ENCODE measurements around the gene CSK.

Gene CSK

DNA sequence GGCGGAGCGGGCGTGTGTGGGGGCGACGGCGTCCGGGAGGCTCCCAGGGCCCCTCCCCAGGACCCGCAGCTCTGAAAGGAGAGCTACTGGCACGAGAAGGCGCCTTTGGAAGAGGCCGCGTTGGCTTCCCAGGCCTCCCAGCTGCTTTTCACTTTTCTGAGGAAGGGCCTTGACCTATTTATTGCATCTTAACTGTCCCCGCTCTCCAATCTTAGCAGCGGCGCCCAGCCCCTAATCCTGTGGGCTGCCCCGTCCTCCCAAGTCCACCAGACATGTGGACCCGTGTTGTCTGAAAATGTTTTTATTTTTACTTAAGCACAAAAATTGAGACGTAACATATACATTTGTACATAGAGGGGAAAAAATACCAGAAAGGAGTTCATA lies 61.6 kb downstream of the CSK start:
- H3K4me3 ChIP-seq (ENCODE audit: low read depth, low read length): peak overlapping the region; percentile 51
- TF ChIP-seq, protein P1, sequence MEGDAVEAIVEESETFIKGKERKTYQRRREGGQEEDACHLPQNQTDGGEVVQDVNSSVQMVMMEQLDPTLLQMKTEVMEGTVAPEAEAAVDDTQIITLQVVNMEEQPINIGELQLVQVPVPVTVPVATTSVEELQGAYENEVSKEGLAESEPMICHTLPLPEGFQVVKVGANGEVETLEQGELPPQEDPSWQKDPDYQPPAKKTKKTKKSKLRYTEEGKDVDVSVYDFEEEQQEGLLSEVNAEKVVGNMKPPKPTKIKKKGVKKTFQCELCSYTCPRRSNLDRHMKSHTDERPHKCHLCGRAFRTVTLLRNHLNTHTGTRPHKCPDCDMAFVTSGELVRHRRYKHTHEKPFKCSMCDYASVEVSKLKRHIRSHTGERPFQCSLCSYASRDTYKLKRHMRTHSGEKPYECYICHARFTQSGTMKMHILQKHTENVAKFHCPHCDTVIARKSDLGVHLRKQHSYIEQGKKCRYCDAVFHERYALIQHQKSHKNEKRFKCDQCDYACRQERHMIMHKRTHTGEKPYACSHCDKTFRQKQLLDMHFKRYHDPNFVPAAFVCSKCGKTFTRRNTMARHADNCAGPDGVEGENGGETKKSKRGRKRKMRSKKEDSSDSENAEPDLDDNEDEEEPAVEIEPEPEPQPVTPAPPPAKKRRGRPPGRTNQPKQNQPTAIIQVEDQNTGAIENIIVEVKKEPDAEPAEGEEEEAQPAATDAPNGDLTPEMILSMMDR (IDR thresholded peaks at IDR 0.05; ENCODE audit: borderline replicate concordance, insufficient read depth, low read depth, low read length): no peak

DNA sequence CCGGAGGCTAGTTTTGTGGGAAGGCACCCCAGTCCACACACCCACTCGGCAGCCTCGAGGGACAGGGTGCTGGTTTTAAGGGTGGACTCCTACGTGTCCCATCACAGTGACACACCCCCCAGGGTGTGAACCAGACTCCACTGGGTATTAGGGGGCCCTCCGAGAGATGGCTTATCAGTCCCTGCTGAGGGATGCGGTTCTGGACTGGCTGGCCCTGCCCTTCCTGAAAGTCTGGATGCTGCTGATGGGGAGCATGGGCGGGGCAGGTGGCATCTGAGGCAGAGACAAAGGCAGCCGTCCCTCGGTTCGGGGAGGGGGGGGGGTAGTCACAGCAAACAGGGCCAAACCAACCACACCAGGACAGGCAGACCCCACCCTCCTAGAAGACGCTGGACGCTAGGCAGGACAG lies 62.0 kb downstream of the CSK start:
- TF ChIP-seq, protein P1 (IDR thresholded peaks at IDR 0.05; ENCODE audit: borderline replicate concordance, insufficient read depth, low read depth, low read length): no peak
- H3K4me3 ChIP-seq (ENCODE audit: low read depth, low read length): peak overlapping the region; percentile 15

DNA sequence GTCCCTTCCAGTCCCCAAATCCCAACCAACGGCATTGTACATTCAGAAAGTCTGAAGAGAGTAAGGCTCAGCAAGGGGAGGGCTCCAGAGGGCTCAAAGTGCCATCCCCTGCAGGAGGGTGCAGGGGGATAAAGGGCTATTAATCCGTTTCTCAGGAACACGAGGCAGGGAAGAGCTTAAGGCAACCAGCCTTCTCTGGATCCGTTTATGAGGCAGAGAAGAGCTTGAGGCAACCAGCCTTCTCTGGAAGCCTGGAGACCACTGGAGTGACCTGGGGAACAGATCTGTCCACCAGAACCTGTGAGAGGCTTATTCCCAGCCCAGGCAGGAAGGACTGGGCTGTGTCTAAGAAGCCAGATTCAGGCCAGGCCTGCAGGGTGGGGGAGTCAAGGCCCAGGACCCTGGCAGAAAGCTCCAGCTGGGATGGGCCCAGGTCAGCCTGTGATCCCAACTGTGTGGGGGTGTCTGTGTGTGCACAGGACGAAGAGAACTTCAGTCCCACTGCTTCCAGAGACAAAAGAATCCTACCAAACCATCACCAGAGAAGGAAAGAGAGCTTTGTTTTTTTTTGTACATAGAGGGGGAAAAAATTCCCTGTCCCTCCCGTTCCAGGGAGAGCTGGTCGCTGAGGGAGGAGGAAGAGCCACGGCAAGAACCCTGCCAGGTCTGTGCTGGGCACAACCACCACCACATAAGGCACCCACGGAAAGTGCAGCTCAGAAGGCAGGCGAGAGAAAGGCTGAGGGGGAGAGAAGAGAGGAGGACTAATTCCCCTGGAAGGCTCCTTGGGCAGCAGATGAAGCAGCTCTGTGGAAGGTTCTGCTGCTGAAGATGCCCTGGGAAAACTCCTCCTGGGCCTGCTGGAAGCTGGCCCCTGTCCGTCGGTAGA lies 62.7 kb downstream of the CSK start:
- no peak overlapping the region for H3K4me3 ChIP-seq (ENCODE audit: low read depth, low read length)
- TF ChIP-seq, protein P1 (IDR thresholded peaks at IDR 0.05; ENCODE audit: borderline replicate concordance, insufficient read depth, low read depth, low read length): no peak

DNA sequence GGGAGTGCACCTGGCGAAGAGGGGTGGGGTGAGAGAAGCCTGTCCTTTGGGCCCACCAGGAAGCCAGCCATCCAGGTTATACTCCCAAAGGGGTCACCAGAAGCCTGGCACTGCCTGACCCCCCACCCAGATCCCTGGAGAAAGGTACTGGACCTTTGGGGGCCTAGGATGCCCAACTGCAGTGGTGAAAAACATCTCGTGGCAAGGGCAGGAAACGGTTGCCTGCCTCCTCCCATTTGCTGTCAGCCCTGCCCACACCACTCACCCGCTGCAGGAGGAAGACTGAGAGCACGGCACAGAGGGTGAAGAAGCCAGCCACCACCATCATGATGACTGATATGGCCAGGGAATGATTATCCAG lies 63.3 kb downstream of the CSK start:
- TF ChIP-seq, protein P1 (IDR thresholded peaks at IDR 0.05; ENCODE audit: borderline replicate concordance, insufficient read depth, low read depth, low read length): no peak
- no peak overlapping the region for H3K4me3 ChIP-seq (ENCODE audit: low read depth, low read length)

DNA sequence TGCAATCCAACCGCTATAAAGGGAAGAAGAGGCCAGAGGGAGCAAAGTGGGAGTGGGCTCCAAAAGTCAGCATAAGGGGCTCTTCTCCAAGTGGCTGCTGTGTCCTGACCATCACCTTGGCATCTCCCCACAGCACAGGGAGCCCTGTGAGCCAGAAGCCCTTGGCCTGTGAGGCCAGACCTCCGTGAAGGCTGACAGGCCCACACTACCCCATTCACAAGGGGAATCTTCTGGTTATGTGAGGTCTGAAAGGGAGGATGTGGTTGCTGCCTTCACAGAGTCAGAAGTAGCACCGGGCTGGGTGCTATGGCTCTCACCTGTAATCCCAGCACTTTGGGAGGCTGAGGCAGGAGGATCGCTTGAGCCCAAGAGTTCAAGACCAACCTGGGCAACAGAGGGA lies 63.7 kb downstream of the CSK start:
- TF ChIP-seq, protein P1 (IDR thresholded peaks at IDR 0.05; ENCODE audit: borderline replicate concordance, insufficient read depth, low read depth, low read length): no peak
- no peak overlapping the region for H3K4me3 ChIP-seq (ENCODE audit: low read depth, low read length)

DNA sequence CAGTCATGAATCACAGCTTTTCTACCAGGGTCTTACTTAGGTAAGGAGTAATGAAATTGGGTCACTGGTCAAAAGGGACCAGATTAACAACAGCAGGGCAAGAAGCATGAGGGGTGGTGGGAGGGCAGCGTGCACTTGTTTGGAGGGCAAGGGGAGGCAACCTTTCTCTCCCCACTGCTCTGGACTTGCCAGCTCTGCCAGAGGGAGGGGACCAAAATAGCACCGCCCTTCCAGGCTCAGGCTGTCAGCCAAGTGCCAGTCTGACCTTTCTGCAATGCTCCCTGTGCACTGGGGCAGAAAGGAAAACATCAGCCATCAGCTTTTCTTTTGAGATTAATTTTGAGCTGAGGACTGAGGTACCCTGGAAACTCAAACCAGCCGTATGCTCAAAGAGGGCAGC lies 65.6 kb downstream of the CSK start:
- TF ChIP-seq, protein P1 (IDR thresholded peaks at IDR 0.05; ENCODE audit: borderline replicate concordance, insufficient read depth, low read depth, low read length): no peak
- no peak overlapping the region for H3K4me3 ChIP-seq (ENCODE audit: low read depth, low read length)

DNA sequence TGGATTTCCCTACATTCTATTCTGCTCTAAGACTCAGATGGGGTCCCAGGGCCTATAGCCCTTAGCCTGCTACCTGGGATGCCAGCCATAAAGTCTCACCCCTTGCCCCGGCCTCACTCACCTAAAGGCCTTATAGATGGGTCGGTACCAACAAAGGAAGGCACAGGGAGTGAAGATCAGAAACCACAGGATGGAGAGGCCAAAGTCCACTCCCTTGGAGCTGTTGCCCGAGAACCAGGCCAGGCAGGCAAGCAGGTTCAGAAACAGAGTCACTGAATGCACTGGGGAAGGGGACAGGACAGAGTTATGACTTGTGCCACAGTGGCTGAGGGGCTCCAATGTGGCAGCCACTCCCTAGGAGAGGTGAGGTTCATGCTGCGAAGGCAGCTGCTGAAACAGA lies 68.5 kb downstream of the CSK start:
- TF ChIP-seq, protein P1 (IDR thresholded peaks at IDR 0.05; ENCODE audit: borderline replicate concordance, insufficient read depth, low read depth, low read length): no peak
- no peak overlapping the region for H3K4me3 ChIP-seq (ENCODE audit: low read depth, low read length)
